Vagina (tissue), 2 donors: Measurements from ENCODE around the gene ZCWPW1. TPM values are rescaled to one million over a fixed set of nuclear protein-coding genes. Genes with fewer than 3 reads are reported as not detected.

Experiments used
- DNase-seq, 2 donors: peaks; one replicate each; pipeline ENCODE4 v3.0.0-alpha.2; 2017; ENCODE audit errors: extremely low spot score in 2 of 2
- H3K27ac ChIP-seq: fragments of 200-600 bp; sonication (generic); one replicate; pipeline ENCODE4 v1.5.1; 2019
- H3K27me3 ChIP-seq: fragments of 200-600 bp; sonication (generic); one replicate; pipeline ENCODE4 v1.5.1; 2019
- H3K36me3 ChIP-seq, 2 donors: fragments of 200-600 bp; sonication (generic); one replicate each; pipeline ENCODE4 v1.5.1; 2017 to 2019
- H3K4me1 ChIP-seq: fragments of 200-600 bp; sonication (generic); one replicate; pipeline ENCODE4 v1.5.1; 2019
- H3K4me3 ChIP-seq, 2 donors: fragments of 200-600 bp; sonication (generic); 1 replicate in 1 of 2; 2 replicates in 1 of 2; pipeline ENCODE4 v1.5.1; 2016 to 2019
- H3K9me3 ChIP-seq: fragments of 200-600 bp; sonication (generic); one replicate; pipeline ENCODE4 v1.5.1; 2019
- POLR2A ChIP-seq, 2 donors: fragments of 450-650 bp; IDR thresholded peaks; one replicate each; pipeline ENCODE4 v1.6.1; 2017; ENCODE audit warnings: antibody characterized with exemption in 2 of 2, mild to moderate bottlenecking in 2 of 2, moderate library complexity in 2 of 2
- POLR2AphosphoS5 ChIP-seq, 2 donors: sonication (generic); formaldehyde crosslinking; IDR thresholded peaks; one replicate each; pipeline ENCODE4 v1.9.0; 2017; ENCODE audit warnings: antibody characterized with exemption in 2 of 2, mild to moderate bottlenecking in 2 of 2, low read depth in 1 of 2; ENCODE audit not compliant: insufficient read depth in 1 of 2
- intact Hi-C: fragments of 100-400 bp; cut with DNase I; formaldehyde crosslinking; loops from one replicate; pipeline ENCODE4 v1.15.1; 2023
- total RNA-seq: library from RNA; depleted of rRNA; stranded (reverse); fragments of >200 nt; gene quantifications from one replicate; pipeline ENCODE4 v1.2.3, GENCODE V29; 2016
- TF ChIP-seq, protein P1 (sequence below), 3 experiments: fragments of 450-650 bp in 2 of 3; fragments of 200-600 bp in 1 of 3; sonication (generic) in 1 of 3; IDR thresholded peaks; one replicate each; pipeline ENCODE4 v1.5.1; 2017 to 2019; ENCODE audit warnings: antibody characterized with exemption in 3 of 3, mild to moderate bottlenecking in 2 of 3, moderate library complexity in 2 of 3

The ZCWPW1 gene
- total RNA-seq, 1 donor from 2014 or later: 5.9 TPM

DNA sequence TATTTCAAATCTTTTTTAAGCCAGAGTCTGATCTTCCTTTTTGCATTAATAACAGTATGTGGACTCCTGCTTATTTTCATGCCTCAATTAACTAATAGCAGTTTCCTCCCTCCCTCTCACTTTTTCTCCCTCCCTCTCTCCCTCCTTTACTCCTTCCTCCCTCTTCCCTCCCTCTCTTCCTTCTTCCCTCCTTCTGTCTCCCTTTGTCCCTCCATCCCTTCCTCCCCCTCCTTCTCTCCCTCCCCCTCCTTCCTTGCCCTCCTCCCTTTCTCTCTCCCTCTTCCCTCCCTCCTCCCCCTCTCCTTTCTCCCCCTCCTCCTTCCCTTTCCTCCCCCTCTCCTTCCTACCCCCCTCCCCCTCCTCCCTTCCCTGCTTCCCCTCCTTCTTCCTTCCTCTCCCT, 2.0 kb downstream of the ZCWPW1 start:
- no peak for DNase-seq
- TF ChIP-seq, protein P1, sequence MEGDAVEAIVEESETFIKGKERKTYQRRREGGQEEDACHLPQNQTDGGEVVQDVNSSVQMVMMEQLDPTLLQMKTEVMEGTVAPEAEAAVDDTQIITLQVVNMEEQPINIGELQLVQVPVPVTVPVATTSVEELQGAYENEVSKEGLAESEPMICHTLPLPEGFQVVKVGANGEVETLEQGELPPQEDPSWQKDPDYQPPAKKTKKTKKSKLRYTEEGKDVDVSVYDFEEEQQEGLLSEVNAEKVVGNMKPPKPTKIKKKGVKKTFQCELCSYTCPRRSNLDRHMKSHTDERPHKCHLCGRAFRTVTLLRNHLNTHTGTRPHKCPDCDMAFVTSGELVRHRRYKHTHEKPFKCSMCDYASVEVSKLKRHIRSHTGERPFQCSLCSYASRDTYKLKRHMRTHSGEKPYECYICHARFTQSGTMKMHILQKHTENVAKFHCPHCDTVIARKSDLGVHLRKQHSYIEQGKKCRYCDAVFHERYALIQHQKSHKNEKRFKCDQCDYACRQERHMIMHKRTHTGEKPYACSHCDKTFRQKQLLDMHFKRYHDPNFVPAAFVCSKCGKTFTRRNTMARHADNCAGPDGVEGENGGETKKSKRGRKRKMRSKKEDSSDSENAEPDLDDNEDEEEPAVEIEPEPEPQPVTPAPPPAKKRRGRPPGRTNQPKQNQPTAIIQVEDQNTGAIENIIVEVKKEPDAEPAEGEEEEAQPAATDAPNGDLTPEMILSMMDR (IDR thresholded peaks at IDR 0.05): no peak
- TF ChIP-seq POLR2AphosphoS5 (IDR thresholded peaks at IDR 0.05; ENCODE audit: insufficient read depth in 1 of 2, low read depth in 1 of 2): no peak
- TF ChIP-seq POLR2A (IDR thresholded peaks at IDR 0.05): no peak
- Histone ChIP-seq H3K9me3 (no peaks in the 10 kb centered on the region), H3K27me3 (no peaks in the 10 kb centered on the region), H3K4me3 (no peak overlapping the region), H3K4me1 (peaks cover 14% of the 10 kb centered on the region), H3K36me3 (no peaks in the 10 kb centered on the region), H3K27ac (no peak overlapping the region)
- intact Hi-C loops: no loop called here

DNA sequence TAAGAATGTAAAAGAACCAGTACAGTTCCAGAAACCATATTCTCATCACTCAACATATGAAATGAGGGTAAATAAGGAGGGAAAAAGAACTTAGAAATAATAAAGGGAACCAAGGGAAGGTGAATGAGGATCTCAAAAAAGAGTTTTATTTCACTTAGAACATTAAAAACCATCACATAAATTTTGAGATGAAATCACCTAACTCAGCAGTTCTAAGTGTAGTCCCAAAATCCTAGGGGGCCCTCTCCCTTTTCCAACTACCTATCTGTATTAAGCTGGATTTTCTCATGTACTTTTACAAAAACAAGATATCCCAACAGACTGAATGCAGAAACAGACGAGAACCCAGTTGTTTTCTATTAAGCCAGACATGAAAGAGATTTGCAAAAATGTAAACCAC, 3.2 kb downstream of the ZCWPW1 start:
- no peak for DNase-seq
- no peaks in the 10 kb centered on the region for H3K36me3 ChIP-seq
- peaks cover 2% of the 10 kb centered on the region for H3K4me1 ChIP-seq
- TF ChIP-seq, protein P1 (IDR thresholded peaks at IDR 0.05): no peak
- TF ChIP-seq POLR2A (IDR thresholded peaks at IDR 0.05): no peak
- no peak for TF ChIP-seq POLR2AphosphoS5 (IDR thresholded peaks at IDR 0.05; ENCODE audit: insufficient read depth in 1 of 2, low read depth in 1 of 2)
- H3K27me3 ChIP-seq: no peaks in the 10 kb centered on the region
- no peaks in the 10 kb centered on the region for H3K9me3 ChIP-seq
- intact Hi-C loops: no loop called here
- H3K27ac ChIP-seq: no peak overlapping the region
- no peak overlapping the region for H3K4me3 ChIP-seq

DNA sequence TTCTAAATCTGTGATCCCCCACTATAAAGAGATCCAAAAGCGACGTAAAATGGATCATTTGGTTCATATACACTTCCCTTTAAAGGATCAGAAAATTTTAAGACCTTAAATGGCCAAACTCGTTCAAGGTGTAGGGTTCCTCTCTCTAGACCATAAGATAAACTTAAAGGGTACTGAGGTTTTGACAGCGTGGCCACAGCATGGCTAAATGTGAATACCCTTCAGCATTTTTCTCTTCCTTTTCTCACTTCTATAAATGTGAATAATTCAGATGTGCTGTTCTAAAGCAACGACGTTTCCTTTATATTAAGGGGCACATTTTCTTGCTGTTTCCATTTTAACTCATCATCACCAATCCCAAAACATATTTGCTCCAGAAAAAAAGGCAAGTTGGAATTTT, 5.2 kb downstream of the ZCWPW1 start:
- TF ChIP-seq POLR2AphosphoS5 (IDR thresholded peaks at IDR 0.05; ENCODE audit: insufficient read depth in 1 of 2, low read depth in 1 of 2) (no peak), POLR2A (IDR thresholded peaks at IDR 0.05) (no peak)
- TF ChIP-seq, protein P1 (IDR thresholded peaks at IDR 0.05): no peak
- Histone ChIP-seq H3K4me1 (no peaks in the 10 kb centered on the region), H3K36me3 (no peaks in the 10 kb centered on the region), H3K4me3 (no peak overlapping the region), H3K27me3 (no peaks in the 10 kb centered on the region), H3K27ac (no peak overlapping the region), H3K9me3 (no peaks in the 10 kb centered on the region)
- DNase-seq: no peak
- intact Hi-C loops: no loop called here

DNA sequence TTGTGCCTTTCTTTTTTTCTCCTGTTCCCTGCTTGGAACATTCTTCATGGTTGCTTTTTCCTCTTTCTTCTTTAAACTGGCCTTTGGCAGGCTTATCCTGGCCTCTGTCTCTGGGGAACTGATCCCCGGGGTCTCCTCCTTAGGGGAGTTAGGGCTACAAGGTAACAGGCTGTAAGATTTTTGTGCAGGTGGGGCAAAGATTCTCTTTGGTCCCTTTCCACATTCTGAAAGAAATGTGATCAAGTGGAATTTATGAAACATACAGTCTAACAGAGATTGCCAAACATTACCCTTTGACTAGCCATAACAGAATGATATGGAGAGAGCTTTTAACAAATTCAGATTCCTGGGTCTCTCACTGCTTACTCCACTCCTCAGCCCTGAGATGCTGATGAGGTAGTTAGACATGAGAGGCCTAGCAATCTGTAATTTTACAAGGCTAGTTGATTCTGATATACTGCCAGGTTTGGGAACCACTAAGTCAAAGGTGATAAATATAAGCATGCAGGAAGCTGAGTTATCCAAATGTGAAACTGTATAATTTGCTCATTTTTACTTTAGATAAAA, 8.8 kb downstream of the ZCWPW1 start:
- Histone ChIP-seq H3K27ac (no peak overlapping the region), H3K27me3 (no peaks in the 10 kb centered on the region), H3K9me3 (no peaks in the 10 kb centered on the region), H3K4me3 (no peak overlapping the region), H3K4me1 (no peaks in the 10 kb centered on the region), H3K36me3 (no peaks in the 10 kb centered on the region)
- intact Hi-C loops: no loop called here
- DNase-seq: no peak
- TF ChIP-seq, protein P1 (IDR thresholded peaks at IDR 0.05): no peak
- no peak for TF ChIP-seq POLR2AphosphoS5 (IDR thresholded peaks at IDR 0.05; ENCODE audit: insufficient read depth in 1 of 2, low read depth in 1 of 2)
- TF ChIP-seq POLR2A (IDR thresholded peaks at IDR 0.05): no peak

DNA sequence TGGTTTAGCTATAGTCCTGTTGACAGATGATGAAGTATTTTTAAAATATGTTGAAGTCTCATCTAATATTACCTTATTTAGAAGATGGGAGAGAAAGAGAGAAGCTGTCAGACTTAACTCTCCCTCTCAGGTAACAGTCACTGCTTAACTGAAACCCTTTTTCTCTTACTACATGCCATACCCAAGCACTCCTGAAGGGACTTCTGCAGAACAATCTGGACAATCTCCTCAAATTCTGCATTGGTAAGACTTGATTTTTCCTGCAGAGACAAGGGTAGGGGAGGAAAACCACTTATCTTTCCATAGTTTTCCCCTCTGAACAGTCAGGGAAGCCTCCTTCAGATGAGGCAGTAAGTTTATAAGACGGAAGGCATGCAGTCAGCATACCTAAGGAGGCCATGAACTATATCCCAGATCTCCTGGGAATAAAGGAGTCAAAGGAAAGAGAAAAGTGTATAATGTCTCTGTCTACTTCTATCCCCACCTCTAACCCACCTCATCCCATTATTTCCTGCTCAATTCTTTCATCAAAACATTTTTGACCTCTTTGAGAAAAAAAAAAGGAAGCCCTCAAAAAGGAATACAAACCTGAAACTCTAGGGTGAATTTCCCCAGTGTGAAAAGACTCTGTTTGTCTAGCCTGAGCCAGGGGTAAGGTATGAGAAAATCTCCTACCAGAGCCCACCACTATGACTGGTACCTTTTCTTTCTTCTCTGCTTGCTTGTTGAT, 9.4 kb downstream of the ZCWPW1 start:
- no peaks in the 10 kb centered on the region for H3K4me1 ChIP-seq
- H3K36me3 ChIP-seq: no peaks in the 10 kb centered on the region
- H3K9me3 ChIP-seq: no peaks in the 10 kb centered on the region
- no peak for TF ChIP-seq POLR2AphosphoS5 (IDR thresholded peaks at IDR 0.05; ENCODE audit: insufficient read depth in 1 of 2, low read depth in 1 of 2)
- TF ChIP-seq POLR2A (IDR thresholded peaks at IDR 0.05): no peak
- TF ChIP-seq, protein P1 (IDR thresholded peaks at IDR 0.05): no peak
- H3K27ac ChIP-seq: no peak overlapping the region
- intact Hi-C loops: no loop called here
- DNase-seq: no peak
- H3K4me3 ChIP-seq: no peak overlapping the region
- H3K27me3 ChIP-seq: no peaks in the 10 kb centered on the region
